ENCODE results near the gene NDUFS6.
A peak's percentile ranks its signal among the peaks of the same experiment; 100 is the strongest.

Gene NDUFS6

DNA sequence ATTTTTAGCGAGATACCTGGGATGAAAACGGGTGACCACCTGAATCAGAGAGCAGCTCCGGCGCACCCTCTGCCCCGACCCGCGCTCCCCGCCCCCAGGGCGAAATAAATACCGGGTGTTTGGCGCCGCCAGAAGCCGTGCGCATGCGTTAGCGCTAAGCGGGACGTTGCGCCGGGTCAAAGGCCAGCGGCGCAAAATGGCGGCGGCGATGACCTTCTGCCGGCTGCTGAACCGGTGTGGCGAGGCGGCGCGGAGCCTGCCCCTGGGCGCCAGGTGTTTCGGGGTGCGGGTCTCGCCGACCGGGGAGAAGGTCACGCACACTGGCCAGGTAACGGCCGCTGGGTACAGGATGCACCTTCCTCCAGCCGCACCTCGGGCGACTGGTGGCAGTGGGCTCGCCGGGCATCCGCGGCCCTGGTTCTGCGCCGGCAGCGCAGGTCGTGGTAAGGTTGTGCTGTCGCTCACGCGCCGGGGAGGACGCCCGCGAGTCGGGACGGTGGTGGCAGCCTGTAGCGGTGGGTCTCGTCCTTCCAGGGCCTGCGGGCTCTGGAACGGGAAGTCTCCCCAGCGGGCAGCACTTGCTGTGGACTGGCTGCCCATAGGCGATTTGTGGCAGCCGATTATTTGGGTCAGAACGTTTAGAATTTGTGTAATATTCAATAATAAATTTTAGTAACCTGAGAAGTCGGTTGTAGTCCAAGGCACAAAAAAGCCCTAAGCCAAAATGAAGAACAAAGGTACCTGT lies at the start of gene NDUFS6:
NDUFS6 (plus strand) TSS at position 186 of the 745 bp plus-strand sequence; CDS start at position 197, 11 bp downstream.
- peak; percentile 43 to 66 for DNase-seq (ENCODE audit: extremely low read depth in 1 of 2, low read depth in 1 of 2)

GRCh38 chr5:1751864-1752822 lies 49.1 kb upstream of the NDUFS6 start:
- DNase-seq (ENCODE audit: extremely low read depth in 1 of 2, low read depth in 1 of 2) = no peak

DNA sequence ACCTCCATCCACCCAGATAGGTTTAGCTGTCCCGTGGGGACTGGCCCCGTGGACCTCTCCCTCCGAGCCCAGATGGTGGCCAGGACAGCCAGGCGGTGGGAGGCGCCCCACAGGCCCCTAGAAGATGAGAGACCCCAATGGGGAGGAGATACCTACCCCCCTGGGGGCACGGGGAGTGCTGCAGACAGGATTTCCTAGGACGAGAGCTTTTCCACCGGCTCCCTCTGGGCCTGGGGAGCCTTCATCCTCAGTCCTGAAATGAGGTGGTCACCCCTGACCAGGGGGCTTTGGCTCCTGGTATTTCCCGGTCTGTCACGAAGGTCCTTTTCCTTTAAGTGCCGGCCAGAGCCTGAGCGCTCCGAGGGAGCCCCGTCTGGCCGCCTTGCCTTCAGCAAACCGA lies 48.3 kb upstream of the NDUFS6 start:
- no peak for DNase-seq (ENCODE audit: extremely low read depth in 1 of 2, low read depth in 1 of 2)

DNA sequence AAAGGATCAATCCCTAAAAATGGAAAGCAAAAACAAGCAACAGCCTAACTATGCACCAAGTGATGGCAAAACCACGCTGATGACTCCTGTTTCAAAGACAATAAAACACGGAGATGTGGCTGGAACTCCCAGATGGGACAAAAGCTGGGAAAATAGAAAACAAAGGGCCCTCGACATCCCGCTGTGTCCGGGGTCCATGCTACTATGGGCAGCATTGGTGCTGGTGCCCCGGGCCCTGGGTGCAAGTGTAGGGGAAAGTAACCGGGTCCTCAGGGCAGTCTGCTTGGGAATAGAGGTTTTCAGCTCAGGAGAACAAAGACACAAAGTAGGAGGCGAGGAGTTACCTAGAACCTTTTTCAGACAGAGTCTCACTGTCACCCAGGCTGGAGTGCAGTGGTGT lies 47.7 kb upstream of the NDUFS6 start:
- DNase-seq (ENCODE audit: extremely low read depth in 1 of 2, low read depth in 1 of 2) = no peak

DNA sequence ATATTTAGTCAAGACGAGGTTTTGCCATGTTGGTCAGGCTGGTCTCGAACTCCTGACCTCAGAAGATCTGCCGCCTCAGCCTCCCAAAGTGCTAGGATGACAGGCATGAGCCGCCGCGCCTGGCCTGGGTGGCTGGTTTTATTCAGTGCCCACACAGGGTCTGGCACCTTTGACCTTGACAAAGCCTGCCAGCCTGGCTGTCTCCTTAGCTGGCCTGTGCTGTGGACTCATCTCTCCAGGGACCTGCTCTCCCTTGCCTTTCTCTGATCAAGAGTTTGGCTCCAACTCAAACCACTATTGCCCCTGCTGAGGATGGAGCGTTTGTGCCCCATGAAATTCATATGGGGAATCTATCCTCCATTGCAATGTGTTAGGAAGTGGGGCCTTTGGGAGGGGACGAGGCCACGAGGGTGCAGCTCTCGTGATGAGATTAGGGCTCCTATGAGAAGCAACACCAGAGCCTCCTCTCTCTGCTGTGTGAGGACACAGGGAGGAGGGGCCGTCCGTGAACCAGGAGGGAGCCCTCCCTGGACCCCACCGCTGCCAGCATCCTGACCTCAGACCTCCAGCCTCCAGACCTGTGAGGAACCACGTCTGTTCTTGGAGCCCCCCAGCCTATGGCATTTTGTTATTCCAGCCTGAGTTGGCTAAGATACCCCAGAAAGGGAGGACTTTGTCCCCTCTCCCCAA lies 46.5 kb upstream of the NDUFS6 start:
- DNase-seq (ENCODE audit: extremely low read depth in 1 of 2, low read depth in 1 of 2) = no peak

- DNase-seq (ENCODE audit: extremely low read depth in 1 of 2, low read depth in 1 of 2) = no peak
Observed at GRCh38 chr5:1755321-1755949, 45.8 kb upstream of the NDUFS6 start.

- DNase-seq (ENCODE audit: extremely low read depth in 1 of 2, low read depth in 1 of 2) = no peak
Observed at GRCh38 chr5:1756481-1756880, 44.7 kb upstream of the NDUFS6 start.

GRCh38 chr5:1757511-1757910 lies 43.7 kb upstream of the NDUFS6 start:
- no peak for DNase-seq (ENCODE audit: extremely low read depth in 1 of 2, low read depth in 1 of 2)

DNA sequence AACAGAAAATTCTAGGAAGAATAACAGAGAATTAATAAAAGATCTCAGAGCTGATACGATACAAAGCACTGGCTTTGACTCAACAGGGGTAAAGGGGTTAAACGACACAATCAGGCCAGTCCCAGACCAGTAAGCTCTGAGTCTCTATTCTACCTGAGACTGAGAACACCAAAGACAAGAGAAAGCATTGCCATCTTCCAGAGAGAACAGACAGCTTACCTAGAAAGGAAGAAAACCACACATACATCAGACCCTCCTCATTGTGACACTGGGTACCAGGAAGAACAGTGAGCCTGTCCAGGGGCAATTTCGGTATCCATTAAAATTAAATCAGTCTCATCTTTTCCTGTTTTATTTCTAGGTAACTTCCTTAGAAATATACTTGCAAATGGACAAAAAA lies 42.6 kb upstream of the NDUFS6 start:
- DNase-seq (ENCODE audit: extremely low read depth in 1 of 2, low read depth in 1 of 2) = no peak

DNA sequence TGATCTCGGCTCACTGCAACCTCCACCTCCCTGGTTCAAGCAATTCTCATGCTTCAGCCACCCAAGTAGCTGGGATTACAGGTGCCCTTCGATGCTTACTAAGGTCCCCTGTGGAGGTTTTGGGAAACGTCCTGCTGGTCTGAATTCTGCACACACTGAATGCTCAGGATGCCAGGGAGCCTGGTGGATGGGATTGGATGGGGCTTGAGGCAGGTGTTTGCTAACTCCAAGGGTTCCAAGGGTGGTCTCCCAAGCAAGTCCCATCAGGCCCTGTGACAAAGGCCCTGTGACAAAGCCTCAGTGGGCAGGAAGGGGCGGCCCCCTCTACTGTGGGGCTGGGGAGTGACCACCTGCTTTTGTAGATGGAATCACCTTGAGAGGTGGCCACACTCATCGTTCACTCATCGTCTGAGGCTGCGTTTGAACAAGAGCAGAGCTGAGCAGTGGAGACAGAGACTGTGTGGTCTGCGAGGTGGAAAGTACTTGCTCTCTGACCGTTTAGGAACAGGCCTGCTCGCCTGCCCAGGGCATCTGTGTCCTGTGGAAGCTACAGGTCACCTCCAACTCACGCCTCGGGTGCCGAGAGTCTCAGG lies 41.7 kb upstream of the NDUFS6 start:
- no peak for DNase-seq (ENCODE audit: extremely low read depth in 1 of 2, low read depth in 1 of 2)

GRCh38 chr5:1760231-1760630 lies 41.0 kb upstream of the NDUFS6 start:
- no peak for DNase-seq (ENCODE audit: extremely low read depth in 1 of 2, low read depth in 1 of 2)

DNA sequence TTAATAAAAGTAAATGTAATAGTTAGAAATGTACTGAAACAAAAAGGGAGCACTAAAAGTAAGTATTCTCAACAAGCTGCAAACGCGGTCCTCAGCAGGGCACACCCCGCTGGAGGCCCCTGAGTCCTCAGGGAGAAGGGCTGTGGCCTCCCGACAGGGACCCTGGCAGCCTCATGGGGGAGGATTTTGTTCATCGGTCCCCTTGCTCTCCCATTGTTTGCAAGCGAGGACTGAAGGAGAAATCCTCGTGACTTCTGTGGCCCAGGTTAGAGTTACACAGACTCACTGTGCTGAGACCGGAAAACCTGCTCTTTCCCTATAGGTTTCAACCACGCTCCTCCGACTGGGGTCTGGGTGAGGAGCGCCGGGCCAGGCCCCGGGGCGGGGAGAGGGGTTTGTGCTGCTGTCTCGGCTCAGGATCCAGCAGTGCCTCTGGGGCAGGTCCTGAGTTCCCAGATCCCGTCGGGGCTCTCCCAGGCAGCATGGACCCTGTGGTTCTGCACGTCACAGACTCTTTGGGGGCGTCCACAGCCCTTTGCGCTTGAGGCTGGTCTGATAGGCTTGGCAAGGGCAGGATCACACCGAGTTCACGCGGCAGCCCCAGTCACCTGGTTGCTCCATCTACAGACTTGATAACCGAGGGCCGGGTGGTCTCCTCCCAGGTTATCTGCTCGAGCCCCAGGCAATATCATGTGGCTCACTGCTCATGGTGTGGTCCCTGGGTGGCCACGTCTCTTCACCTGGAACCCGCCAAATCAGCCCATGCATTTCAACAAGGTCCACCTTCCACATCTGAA lies 40.4 kb upstream of the NDUFS6 start:
- DNase-seq (ENCODE audit: extremely low read depth in 1 of 2, low read depth in 1 of 2) = no peak

DNA sequence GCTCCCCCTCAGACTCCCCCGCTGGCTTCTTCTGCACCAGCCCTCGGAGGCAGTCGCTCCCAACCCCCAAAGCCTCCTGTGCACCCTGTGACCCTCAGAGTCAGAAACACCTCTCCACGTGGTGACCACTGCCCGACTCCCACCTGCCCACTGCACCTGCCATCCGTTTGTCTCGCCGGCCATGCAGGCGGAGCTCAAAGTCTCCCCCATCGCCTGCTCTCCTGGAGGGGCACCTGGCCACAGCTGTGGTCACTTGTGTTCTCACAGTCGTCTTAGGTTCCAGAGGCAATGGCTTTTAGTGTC lies 39.8 kb upstream of the NDUFS6 start:
- no peak for DNase-seq (ENCODE audit: extremely low read depth in 1 of 2, low read depth in 1 of 2)

- DNase-seq (ENCODE audit: extremely low read depth in 1 of 2, low read depth in 1 of 2) = no peak
Observed at GRCh38 chr5:1762121-1762882, 38.9 kb upstream of the NDUFS6 start.

- DNase-seq (ENCODE audit: extremely low read depth in 1 of 2, low read depth in 1 of 2) = no peak
Observed at GRCh38 chr5:1762883-1763547, 38.2 kb upstream of the NDUFS6 start.

DNA sequence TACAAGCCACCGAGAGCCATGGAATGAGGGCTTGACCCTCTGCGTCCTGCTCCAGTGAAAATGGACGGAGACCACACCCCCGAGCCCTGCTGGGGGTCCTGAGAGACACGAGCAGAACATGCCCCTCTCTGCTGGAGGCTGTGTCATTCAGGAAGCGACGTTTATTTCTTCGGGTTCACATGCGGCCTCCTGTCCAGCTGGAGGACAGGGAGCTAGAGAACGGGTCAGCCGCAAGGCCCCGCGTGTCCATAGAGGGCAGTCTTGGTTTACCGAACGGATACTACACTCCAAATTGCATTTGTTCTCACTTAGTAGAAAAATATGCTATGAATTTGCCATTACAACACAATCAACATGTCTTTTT lies 37.7 kb upstream of the NDUFS6 start:
- DNase-seq (ENCODE audit: extremely low read depth in 1 of 2, low read depth in 1 of 2) = no peak

GRCh38 chr5:1763960-1764605 lies 37.1 kb upstream of the NDUFS6 start:
- DNase-seq (ENCODE audit: extremely low read depth in 1 of 2, low read depth in 1 of 2) = no peak

GRCh38 chr5:1764606-1764960 lies 36.6 kb upstream of the NDUFS6 start:
- no peak for DNase-seq (ENCODE audit: extremely low read depth in 1 of 2, low read depth in 1 of 2)

Data from activated CD8-positive, alpha-beta memory T cell treated with anti-CD3 and anti-CD28 coated beads for 1 hour (primary cell).